ENCODE measurements around the gene EMILIN2.
"Not testable (repeated sequence)": the region's sequence is repeated elsewhere in the genome, so short reads cannot be mapped to it uniquely, and the experiment has no call there.

Gene EMILIN2

DNA sequence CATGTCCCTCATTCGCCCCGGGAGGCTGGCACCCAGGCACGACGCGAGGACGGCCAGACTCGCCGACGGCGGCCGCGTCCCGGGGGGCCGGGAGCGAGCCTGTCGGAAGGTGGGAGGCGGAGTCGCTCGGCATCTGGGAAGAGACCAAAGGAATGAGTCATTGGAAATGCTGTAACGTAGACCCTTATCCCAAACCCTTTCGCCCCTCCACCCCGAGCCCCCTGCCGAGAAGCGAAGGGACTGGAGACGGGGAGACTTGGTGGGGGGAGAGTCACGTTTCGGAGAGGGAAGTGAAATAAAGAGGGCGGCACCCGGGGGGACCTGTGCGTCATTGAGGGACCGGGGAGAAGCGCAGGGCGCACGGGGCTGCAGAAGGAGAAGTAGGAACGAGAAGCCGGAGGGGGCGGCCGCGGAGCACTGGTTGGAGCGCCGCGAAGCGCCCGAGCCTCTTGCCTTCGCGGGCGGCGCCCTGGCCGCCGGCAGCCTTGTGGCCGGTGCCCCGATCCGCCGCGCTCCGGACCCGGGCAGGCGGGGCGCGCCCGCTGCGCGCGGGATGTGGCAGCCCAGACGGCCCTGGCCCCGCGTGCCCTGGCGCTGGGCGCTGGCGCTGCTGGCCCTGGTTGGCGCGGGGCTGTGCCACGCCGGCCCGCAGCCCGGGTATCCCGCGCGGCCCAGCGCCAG, at the start of gene EMILIN2:
Gene EMILIN2, plus strand, starts transcription at position 371 of the 681 bp plus-strand sequence. Its CDS starts 183 bp downstream, at position 554.
- H3K4me3 ChIP-seq (ENCODE audit: low read length) = peak within 1 kb of the TSS; percentile 57
- no peak for TF ChIP-seq ZNF274 (IDR thresholded peaks at IDR 0.05; ENCODE audit: low read depth, low read length)

DNA sequence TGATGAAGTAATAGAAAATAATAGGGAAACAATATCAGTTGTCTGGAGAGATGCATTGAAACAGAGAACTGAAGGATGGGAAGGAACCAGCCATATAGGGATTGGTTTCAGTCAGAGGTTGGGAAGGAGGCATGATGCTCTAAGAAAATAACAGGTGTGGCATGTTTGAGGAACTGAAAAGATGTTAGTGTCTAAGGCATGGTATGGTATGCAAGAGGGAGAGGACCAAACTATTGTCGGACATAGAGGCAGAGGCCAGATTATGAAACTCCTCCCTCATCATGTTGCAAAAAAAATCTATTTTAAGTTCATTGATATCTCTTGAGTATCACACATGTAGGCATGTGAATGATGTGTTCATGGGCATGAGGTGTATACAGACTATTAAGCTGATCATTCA, 48.9 kb upstream of the EMILIN2 start:
- H3K4me3 ChIP-seq (ENCODE audit: low read length) = no peak overlapping the region
- no peak for TF ChIP-seq ZNF274 (IDR thresholded peaks at IDR 0.05; ENCODE audit: low read depth, low read length)

DNA sequence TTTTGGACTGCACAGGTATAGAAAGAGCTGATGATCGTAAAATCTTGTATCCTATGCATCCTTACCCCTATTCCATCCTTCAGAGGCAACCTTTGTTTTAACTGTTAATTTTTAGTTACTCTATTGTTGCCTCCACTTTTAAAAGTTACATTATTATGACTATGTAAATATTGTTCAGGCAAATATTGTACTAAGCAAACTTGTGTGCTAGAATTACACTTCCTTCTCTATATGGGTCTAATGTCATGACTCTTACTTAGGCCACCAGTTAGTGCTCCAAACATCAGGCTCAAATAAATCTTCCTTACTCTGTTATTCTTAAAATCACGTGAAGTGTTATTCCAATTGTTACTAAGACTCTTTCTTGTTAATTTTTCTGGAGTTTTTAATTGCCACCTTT, 47.4 kb upstream of the EMILIN2 start:
- no peak overlapping the region for H3K4me3 ChIP-seq (ENCODE audit: low read length)
- no peak for TF ChIP-seq ZNF274 (IDR thresholded peaks at IDR 0.05; ENCODE audit: low read depth, low read length)

DNA sequence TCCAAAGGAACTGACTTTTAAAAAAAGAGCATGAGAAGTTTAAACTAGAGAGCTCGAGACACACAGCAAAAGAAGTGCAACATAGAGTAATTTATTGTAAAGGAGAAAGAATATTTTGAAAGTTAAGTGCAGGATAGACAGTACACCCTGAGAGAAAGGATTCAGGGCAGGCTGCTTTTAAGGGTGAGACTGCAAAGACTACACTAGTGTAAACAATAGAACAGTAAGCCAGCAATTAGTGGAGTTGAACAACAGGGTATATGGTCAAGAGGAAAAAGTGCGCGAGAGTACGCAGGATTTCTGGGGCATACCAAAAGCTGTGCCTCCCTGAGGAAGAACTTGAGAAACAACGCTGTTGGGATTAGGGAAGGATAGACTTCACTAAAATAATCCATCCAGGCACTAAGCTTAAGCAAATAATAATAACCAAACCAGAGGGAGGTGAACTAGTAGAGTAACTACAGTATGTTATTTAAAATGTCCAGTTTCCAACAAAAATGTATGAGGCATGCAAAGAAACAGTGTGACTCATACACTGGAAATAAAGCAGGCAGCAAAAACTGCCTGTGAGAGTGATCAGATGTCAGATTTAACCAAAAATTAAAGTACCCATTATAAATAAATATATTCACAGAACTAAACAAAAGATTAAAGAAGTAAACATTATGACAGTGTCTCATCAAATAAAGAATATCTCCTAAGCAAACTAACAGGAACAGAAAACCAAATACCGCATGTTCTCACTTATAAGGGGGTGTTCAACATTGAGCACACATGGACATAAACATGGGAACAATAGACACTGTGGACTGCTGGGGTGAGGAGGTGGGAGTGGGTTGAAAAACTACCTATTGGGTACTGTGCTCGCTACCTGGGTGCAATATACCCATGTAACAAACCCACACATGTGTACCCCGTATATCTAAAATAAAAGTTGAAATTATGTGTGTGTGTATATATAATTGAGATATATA, 40.5 kb upstream of the EMILIN2 start:
- H3K4me3 ChIP-seq (ENCODE audit: low read length) = no peak overlapping the region
- no peak for TF ChIP-seq ZNF274 (IDR thresholded peaks at IDR 0.05; ENCODE audit: low read depth, low read length)

DNA sequence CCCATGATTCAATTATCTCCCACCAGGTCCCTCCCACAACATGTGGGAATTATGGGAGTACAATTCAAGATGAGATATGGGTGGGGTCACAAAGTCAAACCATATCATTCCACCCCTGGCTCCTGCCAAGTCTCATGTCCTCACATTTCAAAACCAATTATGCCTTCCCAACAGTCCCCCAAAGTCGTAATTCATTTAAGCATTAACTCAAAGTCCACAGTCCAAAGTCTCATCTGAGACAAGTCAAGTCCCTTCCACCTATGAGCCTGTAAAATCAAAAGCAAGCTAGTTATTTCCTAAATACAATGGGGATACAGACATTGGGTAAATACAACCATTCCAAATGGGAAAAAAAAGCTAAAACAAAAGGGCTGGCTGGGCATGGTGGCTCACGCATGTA, 38.2 kb upstream of the EMILIN2 start:
- H3K4me3 ChIP-seq (ENCODE audit: low read length) = not testable (repeated sequence)

DNA sequence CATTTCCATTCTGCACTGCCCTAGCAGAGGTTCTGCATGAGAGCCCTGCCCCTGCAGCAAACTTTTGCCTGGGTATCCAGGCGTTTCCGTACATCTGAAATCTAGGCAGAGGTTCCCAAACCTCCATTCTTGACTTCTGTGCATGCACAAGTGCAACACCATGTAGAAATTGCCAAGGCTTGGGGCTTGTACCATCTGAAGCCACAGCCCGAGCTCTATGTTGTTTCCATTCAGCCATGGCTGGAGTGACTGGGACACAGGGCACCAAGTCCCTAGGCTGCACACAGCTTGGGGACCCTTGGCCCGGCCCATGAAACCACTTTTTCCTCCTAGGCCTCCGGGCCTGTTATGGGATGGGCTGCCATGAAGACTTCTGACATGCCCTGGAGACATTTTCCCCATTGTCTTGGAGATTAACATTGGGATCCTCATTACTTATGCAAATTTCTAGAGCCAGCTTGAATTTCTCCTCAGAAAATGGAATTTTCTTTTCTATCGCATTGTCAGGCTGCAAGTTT, 37.1 kb upstream of the EMILIN2 start:
- H3K4me3 ChIP-seq (ENCODE audit: low read length) = not testable (repeated sequence)

DNA sequence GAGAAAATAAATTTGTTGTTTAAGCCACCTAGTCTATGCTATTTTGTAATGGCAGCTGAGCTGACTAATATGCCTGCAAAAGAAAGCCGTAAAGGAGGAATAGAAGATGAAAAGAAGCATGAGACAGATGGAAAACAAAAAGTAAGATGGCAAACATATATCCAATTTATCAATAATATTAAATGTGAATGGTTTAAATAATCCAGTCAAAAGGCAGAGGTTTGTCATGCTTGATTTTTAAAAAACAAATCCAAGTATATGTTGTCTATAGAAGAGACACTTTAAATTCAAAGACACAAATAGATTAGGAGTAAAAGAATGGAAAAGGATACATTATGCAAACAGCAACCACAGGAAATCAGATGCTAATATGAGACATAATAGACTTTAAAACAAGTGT, 35.4 kb upstream of the EMILIN2 start:
- TF ChIP-seq ZNF274 (IDR thresholded peaks at IDR 0.05; ENCODE audit: low read depth, low read length) = no peak
- no peak overlapping the region for H3K4me3 ChIP-seq (ENCODE audit: low read length)

DNA sequence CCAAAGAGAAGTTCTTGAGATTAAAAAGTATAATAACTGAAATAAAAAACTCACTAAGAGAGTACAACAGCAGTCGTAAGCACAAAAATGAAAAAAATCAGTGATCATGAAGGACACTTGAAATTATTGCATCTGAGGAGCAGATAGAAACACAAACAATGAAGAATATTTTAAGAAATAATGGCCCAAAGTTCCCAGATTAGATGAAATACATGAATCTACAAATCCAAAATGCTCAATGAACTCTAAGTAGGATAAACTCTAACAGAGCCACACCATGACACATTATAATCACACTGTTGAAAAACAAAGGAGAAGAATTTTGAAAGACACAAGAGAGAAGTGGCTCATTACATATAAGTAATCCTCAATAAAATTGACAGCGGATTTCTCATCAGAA, 31.9 kb upstream of the EMILIN2 start:
- TF ChIP-seq ZNF274 (IDR thresholded peaks at IDR 0.05; ENCODE audit: low read depth, low read length) = no peak
- H3K4me3 ChIP-seq (ENCODE audit: low read length) = no peak overlapping the region

DNA sequence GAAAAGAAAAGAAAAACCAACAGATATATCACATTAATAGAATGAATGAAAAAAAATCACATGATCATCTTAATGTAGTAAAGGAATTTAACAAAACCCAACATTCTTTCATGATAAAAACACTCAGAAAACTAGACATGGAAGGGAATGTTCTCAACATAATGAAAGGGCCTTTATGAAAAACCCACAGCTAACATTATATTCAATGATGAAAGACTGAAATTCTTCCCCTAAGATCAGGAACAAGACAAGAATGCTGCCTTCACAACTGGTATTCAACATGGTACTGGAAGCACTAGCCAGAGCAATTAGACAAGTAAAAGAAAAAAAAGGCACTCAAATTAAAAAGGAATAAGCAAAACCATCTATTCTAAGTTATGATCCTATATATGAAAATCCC, 28.5 kb upstream of the EMILIN2 start:
- no peak overlapping the region for H3K4me3 ChIP-seq (ENCODE audit: low read length)
- no peak for TF ChIP-seq ZNF274 (IDR thresholded peaks at IDR 0.05; ENCODE audit: low read depth, low read length)

DNA sequence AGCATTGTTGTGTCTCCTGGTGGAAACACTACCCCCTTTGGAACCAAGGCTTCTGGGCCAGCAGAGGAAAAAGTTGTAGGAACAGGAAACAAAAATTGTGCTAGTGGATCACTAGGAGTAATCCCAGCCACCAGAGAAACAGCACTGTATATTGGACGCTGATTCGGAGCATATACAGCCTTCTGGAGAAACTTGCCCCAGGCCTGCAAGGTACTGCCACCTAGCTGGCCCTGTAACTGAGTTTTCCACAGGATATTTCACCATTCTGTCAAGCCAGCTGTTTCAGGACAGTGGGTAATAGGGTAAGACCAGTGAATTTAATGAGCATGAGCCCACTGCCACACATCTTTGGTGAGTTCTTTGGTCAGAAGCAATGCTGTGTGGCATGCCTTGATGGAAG, 25.1 kb upstream of the EMILIN2 start:
- H3K4me3 ChIP-seq (ENCODE audit: low read length) = no peak overlapping the region
- TF ChIP-seq ZNF274 (IDR thresholded peaks at IDR 0.05; ENCODE audit: low read depth, low read length) = no peak

DNA sequence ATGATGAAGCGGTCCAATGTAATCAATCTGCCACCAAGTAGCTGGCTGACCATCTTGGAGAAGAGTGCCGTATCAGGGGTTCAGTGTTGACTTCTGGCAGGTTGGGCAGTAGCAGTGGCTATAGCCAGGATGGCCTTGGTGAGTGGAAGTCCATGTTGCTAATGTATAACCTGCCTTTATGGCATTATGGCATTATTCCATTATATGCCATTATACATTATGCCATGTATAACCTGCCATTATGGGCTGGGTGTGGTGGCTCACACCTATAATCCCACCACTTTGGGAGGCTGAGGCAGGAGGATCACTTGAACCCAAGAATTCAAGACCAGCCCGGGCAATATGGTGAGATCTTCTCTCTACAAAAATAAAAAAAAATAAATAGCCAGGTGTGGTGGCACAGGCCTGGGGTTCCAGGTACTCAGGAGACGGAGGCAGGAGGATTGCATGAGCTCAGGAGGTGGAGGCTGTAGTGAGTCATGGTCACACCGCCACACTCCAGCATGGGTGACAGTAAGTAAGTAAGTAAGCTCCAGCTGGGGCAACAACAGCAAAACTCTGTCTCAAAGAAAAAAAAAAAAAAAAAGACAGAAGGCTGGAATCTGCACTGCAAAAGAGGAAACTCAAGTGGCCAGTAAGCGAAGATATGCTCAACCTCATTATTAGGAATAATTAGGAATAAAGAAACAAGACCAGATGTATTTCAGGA, 24.4 kb upstream of the EMILIN2 start:
- TF ChIP-seq ZNF274 (IDR thresholded peaks at IDR 0.05; ENCODE audit: low read depth, low read length) = no peak
- no peak overlapping the region for H3K4me3 ChIP-seq (ENCODE audit: low read length)

DNA sequence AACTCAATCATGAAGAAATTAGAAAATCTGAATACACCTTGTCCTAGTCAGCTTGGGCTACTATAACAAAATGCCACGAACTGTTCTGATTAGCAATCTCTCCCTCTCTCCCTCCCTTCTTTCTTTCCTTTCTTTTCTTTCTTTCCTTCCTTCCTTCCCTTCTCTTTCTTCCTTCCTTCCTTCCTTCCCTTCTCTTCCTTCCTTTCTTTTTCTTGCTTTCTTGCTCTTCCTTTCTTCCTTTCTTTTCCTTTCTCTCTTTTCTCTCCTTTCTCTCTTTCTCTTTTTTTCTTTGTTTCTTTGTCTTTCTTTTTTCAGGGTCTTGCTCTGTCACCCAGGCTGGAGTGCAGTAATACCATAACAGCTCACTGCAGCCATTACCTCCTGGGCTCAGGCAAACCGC, 23.6 kb upstream of the EMILIN2 start:
- H3K4me3 ChIP-seq (ENCODE audit: low read length) = no peak overlapping the region
- no peak for TF ChIP-seq ZNF274 (IDR thresholded peaks at IDR 0.05; ENCODE audit: low read depth, low read length)

DNA sequence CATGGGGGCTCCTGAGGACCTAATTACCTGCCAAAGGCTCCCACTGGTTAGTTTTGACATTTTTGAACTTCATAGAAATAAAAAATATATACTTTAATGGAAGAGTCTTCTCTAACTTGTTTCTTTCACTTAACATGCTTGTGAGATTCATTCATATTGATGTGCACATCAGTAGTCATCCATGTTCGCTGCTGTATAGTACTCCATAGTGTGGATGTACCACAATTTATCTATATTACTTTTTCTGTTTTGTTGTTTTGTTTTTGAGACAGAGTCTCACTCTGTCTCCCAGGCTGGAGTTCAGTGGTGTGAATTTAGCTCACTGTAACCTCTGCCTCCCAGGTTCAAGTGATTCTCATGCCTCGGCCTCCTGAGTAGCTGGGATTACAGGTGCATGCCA, 22.8 kb upstream of the EMILIN2 start:
- H3K4me3 ChIP-seq (ENCODE audit: low read length) = no peak overlapping the region
- TF ChIP-seq ZNF274 (IDR thresholded peaks at IDR 0.05; ENCODE audit: low read depth, low read length) = no peak

DNA sequence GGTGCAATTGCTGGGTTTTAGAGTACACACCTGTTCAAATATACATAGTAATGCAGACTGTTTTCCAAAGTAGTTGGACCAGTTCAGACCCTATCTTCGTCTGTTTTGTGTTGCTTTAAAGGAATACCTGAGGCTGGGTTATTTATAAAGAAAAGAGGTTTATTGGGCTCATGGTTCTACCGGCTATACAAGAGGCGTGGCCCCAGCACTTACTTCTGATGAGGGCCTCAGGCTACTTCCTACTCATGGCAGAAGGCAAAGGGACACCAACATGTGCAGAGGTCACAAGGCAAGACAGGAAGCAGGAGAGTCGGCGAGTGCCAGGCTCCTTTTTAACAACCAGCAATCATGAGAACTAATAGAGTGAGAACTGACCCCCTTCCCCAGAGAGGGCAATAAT, 21.9 kb upstream of the EMILIN2 start:
- TF ChIP-seq ZNF274 (IDR thresholded peaks at IDR 0.05; ENCODE audit: low read depth, low read length) = no peak
- H3K4me3 ChIP-seq (ENCODE audit: low read length) = no peak overlapping the region
